ENCODE data around the gene CHRNB2.
"Not testable (repeated sequence)": the region's sequence is repeated elsewhere in the genome, so short reads cannot be mapped to it uniquely, and the experiment has no call there.

Gene CHRNB2

GRCh38 chr1:154567386-154568156 is at the start of gene CHRNB2:
CHRNB2 (plus strand) TSS chr1:154567778; CDS start chr1:154568045, 267 bp downstream.
- in situ Hi-C loops (cut with MboI; ENCODE audit: low sequenced_read_pairs), result loop anchor here (10.0 to 25.0 kb wide), 2 partner anchors 297 to 495 kb away; partner anchors contain the start of genes ADAM15 and EFNA4

- in situ Hi-C loops (cut with MboI; ENCODE audit: low sequenced_read_pairs), result no loop called here
Observed at GRCh38 chr1:154519591-154519991, 48.0 kb upstream of the CHRNB2 start.

GRCh38 chr1:154520333-154520732 is 47.2 kb upstream of the CHRNB2 start:
- in situ Hi-C loops (cut with MboI; ENCODE audit: low sequenced_read_pairs), result no loop called here

- in situ Hi-C loops (cut with MboI; ENCODE audit: low sequenced_read_pairs), result no loop called here
Observed at GRCh38 chr1:154521695-154522094, 45.9 kb upstream of the CHRNB2 start.

- in situ Hi-C loops (cut with MboI; ENCODE audit: low sequenced_read_pairs), result no loop called here
Observed at GRCh38 chr1:154524881-154525280, 42.7 kb upstream of the CHRNB2 start.

GRCh38 chr1:154527192-154527591 is 40.4 kb upstream of the CHRNB2 start:
- in situ Hi-C loops (cut with MboI; ENCODE audit: low sequenced_read_pairs), result no loop called here

- in situ Hi-C loops (cut with MboI; ENCODE audit: low sequenced_read_pairs), result no loop called here
Observed at GRCh38 chr1:154529308-154529707, 38.3 kb upstream of the CHRNB2 start.

- in situ Hi-C loops (cut with MboI; ENCODE audit: low sequenced_read_pairs), result not testable (repeated sequence)
Observed at GRCh38 chr1:154531950-154532349, 35.6 kb upstream of the CHRNB2 start.

GRCh38 chr1:154533952-154534844 is 33.4 kb upstream of the CHRNB2 start:
- in situ Hi-C loops (cut with MboI; ENCODE audit: low sequenced_read_pairs), result no loop called here

GRCh38 chr1:154536570-154536969 is 31.0 kb upstream of the CHRNB2 start:
- in situ Hi-C loops (cut with MboI; ENCODE audit: low sequenced_read_pairs), result no loop called here

GRCh38 chr1:154539486-154540483 is 27.8 kb upstream of the CHRNB2 start:
- in situ Hi-C loops (cut with MboI; ENCODE audit: low sequenced_read_pairs), result loop anchor here (10.0 kb wide), 1 partner anchor 55 kb away; no protein-coding TSS in a partner anchor

- in situ Hi-C loops (cut with MboI; ENCODE audit: low sequenced_read_pairs), result loop anchor here (10.0 kb wide), 1 partner anchor 56 kb away; no protein-coding TSS in a partner anchor
Observed at GRCh38 chr1:154541231-154541630, 26.3 kb upstream of the CHRNB2 start.

- in situ Hi-C loops (cut with MboI; ENCODE audit: low sequenced_read_pairs), result loop anchor here (10.0 kb wide), 1 partner anchor 62 kb away; no protein-coding TSS in a partner anchor
Observed at GRCh38 chr1:154546264-154547063, 21.1 kb upstream of the CHRNB2 start.

GRCh38 chr1:154547105-154547732 is 20.4 kb upstream of the CHRNB2 start:
- in situ Hi-C loops (cut with MboI; ENCODE audit: low sequenced_read_pairs), result loop anchor here (10.0 kb wide), 1 partner anchor 62 kb away; no protein-coding TSS in a partner anchor

GRCh38 chr1:154548028-154548427 is 19.6 kb upstream of the CHRNB2 start:
- in situ Hi-C loops (cut with MboI; ENCODE audit: low sequenced_read_pairs), result loop anchor here (10.0 kb wide), 1 partner anchor 63 kb away; no protein-coding TSS in a partner anchor

GRCh38 chr1:154549202-154549770 is 18.3 kb upstream of the CHRNB2 start:
- in situ Hi-C loops (cut with MboI; ENCODE audit: low sequenced_read_pairs), result loop anchor here (10.0 kb wide), 1 partner anchor 64 kb away; no protein-coding TSS in a partner anchor

GRCh38 chr1:154550070-154550469 is 17.5 kb upstream of the CHRNB2 start:
- in situ Hi-C loops (cut with MboI; ENCODE audit: low sequenced_read_pairs), result loop anchor here (25.0 kb wide), 1 partner anchor 512 kb away; the partner anchor contains the start of genes ADAM15 and EFNA4

GRCh38 chr1:154550657-154551056 is 16.9 kb upstream of the CHRNB2 start:
- in situ Hi-C loops (cut with MboI; ENCODE audit: low sequenced_read_pairs), result loop anchor here (25.0 kb wide), 1 partner anchor 512 kb away; the partner anchor contains the start of genes ADAM15 and EFNA4
